NCI-H2227 (cell line): ENCODE measurements around the gene RIT2.
A peak's percentile ranks its signal among the peaks of the same experiment; 100 is the strongest.
"Not testable (repeated sequence)": the region's sequence is repeated elsewhere in the genome, so short reads cannot be mapped to it uniquely, and the experiment has no call there.

Experiments used
- DNase-seq: peaks from one replicate; lab custom pipeline; 2025; ENCODE audit not compliant: unreplicated experiment; lab: John Stamatoyannopoulos, UW

Gene RIT2

GRCh38 chr18:42778024-42778423, 337.5 kb downstream of the RIT2 start:
- no peak for DNase-seq

- no peak for DNase-seq
Observed at GRCh38 chr18:42773870-42774269, 341.6 kb downstream of the RIT2 start.

DNA sequence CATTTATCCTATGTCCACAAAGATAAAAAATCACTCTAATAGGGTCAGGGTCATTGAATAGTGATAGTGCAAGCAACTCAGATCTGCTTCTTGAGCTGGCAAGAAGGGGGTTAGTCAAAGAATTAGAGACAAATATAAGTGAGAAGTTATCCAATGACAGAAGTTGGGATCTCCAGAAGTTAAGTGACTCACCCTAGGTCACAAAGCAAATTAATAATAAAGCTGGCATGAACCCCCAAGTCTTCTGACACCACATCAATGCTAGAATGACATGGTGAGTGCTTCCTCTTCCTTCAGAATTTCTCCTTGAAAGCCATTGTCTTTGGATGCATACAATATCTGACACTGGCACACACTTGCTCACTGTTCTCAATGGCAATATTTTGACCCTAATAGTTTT, 343.5 kb downstream of the RIT2 start:
- DNase-seq, result no peak

GRCh38 chr18:42765302-42765701, 350.2 kb downstream of the RIT2 start:
- DNase-seq, result no peak

GRCh38 chr18:42760290-42760689, 355.2 kb downstream of the RIT2 start:
- DNase-seq, result no peak

- DNase-seq, result no peak
Observed at GRCh38 chr18:42758852-42759251, 356.6 kb downstream of the RIT2 start.

- DNase-seq, result peak; percentile 7
Observed at GRCh38 chr18:42756214-42756613, 359.3 kb downstream of the RIT2 start.

- DNase-seq, result peak; percentile 56
Observed at GRCh38 chr18:42752916-42753315, 362.6 kb downstream of the RIT2 start.

DNA sequence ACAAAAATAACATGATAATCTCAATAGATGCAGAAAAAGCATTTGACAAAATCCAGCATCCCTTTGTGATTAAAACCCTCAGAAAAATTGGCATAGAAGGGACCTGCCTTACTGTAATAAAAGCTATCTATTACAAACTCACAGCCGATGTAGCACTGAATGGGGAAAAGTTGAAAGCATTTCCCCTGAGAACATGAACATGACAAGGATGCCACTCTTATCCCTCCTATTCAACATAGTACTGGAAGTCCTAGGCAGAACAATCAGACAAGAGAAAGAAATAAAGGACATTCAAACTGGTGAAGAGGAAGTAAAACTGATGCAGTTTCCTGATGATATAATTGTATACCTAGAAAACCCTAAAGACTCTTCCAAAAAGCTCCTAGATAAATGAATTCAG, 368.7 kb downstream of the RIT2 start:
- DNase-seq, result no peak

GRCh38 chr18:42745931-42746330, 369.6 kb downstream of the RIT2 start:
- DNase-seq, result no peak

DNA sequence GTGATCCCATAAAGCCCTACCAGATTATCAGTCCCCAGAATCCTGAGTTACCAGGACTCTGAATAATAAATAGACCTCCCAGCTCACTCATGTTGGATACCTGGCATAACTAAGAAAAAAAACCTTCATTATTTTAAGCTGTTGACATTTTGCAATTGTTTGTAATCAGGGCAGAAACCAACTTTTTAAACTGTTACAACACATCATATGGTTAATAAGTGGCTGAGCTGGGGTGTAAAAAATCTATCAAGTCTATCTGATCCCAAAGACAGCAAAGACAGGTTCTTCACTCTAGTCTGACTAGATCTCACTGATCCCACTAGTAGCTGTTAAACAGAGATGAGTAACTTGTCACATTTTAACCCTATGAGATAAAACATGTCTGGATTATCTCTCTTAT, 370.3 kb downstream of the RIT2 start:
- no peak for DNase-seq

DNA sequence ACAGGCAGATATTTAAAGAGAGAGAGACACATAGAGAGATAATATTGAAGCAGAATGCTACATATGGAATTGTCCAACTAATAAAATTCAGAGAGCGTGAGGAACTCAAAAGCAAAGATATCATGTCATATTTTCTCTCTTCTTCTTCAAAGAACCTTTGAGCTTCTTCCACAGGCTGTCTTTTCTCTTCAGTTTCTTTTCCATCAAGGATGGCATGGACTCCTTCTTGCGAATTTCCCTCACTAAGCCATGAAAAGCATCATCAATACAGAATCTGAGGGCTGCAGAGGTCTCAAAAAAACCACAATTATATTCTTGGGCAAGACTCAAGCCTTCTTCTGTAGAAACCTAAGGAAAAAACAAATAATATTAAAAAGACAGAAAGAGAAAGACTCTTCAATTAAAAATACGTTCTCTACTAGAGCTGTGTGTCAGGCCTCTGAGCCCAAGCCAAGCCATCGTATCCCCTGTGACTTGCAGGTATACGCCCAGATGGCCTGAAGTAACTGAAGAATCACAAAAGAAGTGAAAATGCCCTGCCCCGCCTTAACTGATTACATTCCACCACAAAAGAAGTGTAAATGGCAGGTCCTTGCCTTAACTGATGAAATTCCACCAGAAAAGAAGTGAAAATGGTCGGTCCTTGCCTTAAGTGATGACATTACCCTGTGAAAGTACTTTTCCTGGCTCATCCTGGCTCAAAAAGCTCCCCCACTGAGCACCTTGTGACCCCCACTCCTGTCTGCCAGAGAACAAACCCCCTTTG, 371.9 kb downstream of the RIT2 start:
- no peak for DNase-seq

- DNase-seq, result no peak
Observed at GRCh38 chr18:42742969-42743368, 372.5 kb downstream of the RIT2 start.

GRCh38 chr18:42742474-42742873, 373.0 kb downstream of the RIT2 start:
- DNase-seq, result no peak

DNA sequence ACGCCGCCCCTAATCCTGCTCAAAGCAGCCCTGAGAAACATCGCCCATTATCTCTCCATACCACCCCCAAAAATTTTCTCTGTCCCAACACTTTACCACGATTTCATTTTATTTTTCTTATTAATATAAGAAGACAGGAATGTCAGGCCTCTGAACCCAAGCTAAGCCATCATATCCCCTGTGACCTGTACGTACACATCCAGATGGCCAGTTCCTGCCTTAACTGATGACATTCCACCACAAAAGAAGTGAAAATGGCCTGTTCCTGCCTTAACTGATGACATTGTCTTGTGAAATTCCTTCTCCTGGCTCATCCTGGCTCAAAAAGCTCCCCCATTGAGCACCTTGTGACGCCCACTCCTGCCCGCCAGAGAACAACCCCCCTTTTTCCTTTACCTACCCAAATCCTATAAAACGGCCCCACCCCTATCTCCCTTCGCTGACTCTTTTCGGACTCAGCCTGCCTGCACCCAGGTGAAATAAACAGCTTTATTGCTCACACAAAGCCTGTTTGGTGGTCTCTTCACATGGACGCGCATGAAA, 373.6 kb downstream of the RIT2 start:
- not testable (repeated sequence) for DNase-seq

DNA sequence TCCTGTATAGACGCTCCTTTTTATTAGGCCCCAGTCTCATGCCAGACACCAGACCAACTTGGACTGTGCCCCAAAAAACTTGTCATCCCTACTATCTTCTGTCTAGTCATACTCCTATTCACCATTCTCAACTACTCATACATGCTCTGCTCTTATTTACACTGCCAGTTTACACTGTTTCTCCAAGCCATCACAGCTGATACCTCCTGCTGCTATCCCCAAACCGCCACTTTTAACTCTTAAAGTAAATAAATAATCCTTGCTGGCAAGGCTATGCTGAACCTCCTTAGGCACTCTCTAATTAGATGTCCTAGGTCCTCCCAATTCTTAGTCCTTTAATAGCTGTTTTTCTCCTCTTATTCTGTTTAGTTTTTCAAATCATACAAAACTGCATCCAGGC, 374.2 kb downstream of the RIT2 start:
- not testable (repeated sequence) for DNase-seq

GRCh38 chr18:42736074-42736473, 379.4 kb downstream of the RIT2 start:
- DNase-seq, result no peak

- DNase-seq, result no peak
Observed at GRCh38 chr18:42734520-42734919, 381.0 kb downstream of the RIT2 start.

DNA sequence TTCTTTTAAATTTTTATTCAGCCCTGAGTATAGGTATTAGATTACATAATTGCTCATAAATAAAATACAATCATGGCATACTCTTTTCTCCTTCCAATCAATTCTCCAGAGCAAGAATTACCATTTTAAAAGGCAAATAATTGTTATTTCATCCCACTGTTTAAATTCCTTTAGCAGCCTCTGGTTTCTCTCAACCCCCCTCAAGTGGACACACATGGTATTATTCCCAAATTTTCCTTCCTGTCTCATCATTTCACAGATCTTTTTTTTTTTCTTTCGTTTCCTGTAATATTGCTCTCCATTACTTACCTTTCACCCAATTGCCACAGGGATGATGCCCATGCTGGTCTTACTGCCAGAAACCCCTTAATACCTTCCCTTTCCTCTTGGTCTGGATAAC, 385.2 kb downstream of the RIT2 start:
- DNase-seq, result no peak

DNA sequence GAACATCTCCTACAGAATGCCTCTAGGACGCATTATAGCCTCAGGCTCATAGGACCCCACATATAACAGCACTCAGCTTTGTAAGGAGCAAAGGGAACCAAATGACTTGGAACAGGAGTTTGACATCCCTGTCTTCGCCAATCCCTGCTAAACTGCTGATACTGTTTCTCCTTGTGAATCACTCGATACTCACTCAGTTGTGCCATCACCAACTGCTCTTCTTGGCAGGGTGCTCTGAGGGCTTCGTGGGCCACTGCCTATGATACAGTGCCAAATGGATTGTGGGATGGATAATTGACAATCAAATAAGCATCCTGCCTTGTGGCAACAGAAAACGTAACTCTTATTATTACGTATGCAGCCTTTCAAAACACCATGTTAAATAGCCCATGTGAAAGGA, 396.3 kb downstream of the RIT2 start:
- no peak for DNase-seq

DNA sequence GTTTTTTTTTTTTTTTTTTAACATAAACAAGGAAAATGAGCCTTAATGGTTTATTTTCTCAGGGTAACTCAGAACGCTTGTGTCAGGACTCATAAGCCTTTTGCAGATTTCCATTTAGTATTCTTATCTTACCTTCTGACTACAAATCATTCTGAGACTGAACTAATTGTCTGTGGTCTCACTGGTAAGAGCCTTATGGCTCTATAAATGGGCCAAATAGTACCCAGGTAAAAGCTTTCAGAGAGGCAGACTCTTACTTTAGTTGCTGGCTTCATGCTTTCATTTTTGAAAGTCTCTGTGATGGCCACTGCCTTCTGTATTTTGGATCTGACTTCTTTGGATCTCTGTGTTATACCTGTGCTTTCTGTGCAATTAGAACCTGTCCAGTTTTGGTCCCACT, 403.4 kb downstream of the RIT2 start:
- DNase-seq, result no peak

DNA sequence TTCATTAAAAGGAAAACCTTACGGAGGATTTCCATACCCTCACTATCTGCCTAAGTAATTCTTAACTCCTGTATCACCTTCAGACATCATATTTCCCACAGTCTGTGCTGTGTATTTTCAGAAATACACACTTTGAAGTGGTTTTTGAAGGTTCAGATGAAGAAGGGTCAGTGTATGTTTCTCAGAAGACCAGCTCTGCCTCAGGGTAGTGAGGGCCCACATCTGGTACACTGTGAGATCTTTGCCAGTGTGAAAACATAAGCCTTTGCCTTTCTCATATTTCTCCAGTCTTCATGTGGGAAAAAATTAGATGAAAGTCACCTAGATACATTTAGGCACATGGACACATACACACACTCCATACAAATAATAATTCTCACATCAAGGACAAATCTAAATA, 408.4 kb downstream of the RIT2 start:
- peak; percentile 17 for DNase-seq

DNA sequence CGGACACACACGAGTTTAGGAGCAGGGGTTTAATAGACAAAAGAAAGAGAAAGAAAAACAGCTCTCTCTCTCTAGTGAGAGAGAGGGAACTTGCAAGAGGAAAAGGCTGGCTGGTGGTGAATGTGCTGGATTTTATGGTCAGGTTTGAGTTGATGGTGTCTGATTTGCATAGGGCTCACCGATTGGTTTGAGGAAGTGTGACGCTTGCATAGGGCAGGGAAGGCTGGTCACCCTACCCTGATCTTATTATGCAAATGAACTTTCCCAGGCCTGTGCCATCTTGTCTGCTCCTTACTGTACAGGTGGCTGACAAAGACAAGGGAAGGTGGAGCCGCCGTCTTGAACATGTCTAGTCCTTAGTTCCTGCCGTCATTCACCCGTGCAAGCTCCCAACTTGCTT, 408.9 kb downstream of the RIT2 start:
- peak; percentile 91 for DNase-seq
